SK-N-SH treated with all-trans-retinoic acid at 6 μM for 48 hours (cell line): ENCODE data around the gene TEX261.

Source experiments
- ARNTL ChIP-seq: fragments of 450-650 bp; formaldehyde crosslinking; IDR thresholded peaks from 2 replicates; pipeline ENCODE4 v1.5.0; 2020; ENCODE audit warnings: low read depth, mild to moderate bottlenecking, moderate library complexity, borderline replicate concordance
- GLIS3 ChIP-seq: fragments of 250-450 bp; sonication (Bioruptor Pico); IDR thresholded peaks from 2 replicates; pipeline ENCODE4 v1.5.0; 2020; ENCODE audit warnings: mild to moderate bottlenecking, moderate library complexity
- ZFP30 ChIP-seq: fragments of 450-650 bp; formaldehyde crosslinking; IDR thresholded peaks from 2 replicates; pipeline ENCODE4 v1.5.0; 2022; ENCODE audit warnings: mild to moderate bottlenecking, moderate library complexity
- TF ChIP-seq, protein P1 (sequence below): fragments of 250-450 bp; sonication (Bioruptor Pico); IDR thresholded peaks from 2 replicates; pipeline ENCODE4 v1.5.0; 2020; ENCODE audit warnings: mild to moderate bottlenecking, moderate library complexity
- TF ChIP-seq, protein P2 (sequence below): fragments of 250-450 bp; sonication (Bioruptor Pico); IDR thresholded peaks from 2 replicates; pipeline ENCODE4 v1.8.0; 2020; ENCODE audit warnings: mild to moderate bottlenecking, moderate library complexity, borderline replicate concordance
- TF ChIP-seq, protein P3 (sequence below): fragments of 250-450 bp; sonication (Bioruptor Pico); IDR thresholded peaks from 2 replicates; pipeline ENCODE4 v1.5.1; 2020; ENCODE audit warnings: low read depth, mild to moderate bottlenecking, moderate library complexity

DNA sequence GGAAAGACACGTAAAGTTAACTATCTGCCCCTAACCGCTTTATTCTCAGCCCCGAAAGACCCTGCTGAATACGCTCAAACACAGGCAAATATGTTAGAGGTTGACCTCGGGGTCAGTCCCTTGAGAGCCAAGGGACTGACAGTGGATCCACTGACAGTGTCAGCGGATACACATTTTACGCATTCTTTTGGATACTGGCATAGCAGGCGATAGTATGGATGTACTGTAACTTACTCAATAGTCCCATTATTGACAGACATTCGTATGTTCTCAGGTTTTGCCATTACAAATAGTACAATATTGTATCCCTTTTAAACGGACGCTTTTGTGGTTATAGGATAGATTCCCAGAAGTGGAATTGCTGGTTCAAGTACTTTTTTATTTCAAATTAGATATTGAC, 45.6 kb downstream of the TEX261 start:
- TF ChIP-seq, protein P1, sequence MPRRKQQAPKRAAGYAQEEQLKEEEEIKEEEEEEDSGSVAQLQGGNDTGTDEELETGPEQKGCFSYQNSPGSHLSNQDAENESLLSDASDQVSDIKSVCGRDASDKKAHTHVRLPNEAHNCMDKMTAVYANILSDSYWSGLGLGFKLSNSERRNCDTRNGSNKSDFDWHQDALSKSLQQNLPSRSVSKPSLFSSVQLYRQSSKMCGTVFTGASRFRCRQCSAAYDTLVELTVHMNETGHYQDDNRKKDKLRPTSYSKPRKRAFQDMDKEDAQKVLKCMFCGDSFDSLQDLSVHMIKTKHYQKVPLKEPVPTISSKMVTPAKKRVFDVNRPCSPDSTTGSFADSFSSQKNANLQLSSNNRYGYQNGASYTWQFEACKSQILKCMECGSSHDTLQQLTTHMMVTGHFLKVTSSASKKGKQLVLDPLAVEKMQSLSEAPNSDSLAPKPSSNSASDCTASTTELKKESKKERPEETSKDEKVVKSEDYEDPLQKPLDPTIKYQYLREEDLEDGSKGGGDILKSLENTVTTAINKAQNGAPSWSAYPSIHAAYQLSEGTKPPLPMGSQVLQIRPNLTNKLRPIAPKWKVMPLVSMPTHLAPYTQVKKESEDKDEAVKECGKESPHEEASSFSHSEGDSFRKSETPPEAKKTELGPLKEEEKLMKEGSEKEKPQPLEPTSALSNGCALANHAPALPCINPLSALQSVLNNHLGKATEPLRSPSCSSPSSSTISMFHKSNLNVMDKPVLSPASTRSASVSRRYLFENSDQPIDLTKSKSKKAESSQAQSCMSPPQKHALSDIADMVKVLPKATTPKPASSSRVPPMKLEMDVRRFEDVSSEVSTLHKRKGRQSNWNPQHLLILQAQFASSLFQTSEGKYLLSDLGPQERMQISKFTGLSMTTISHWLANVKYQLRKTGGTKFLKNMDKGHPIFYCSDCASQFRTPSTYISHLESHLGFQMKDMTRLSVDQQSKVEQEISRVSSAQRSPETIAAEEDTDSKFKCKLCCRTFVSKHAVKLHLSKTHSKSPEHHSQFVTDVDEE (CRISPR knock-in tag), result no peak
- TF ChIP-seq ZFP30 (CRISPR knock-in tag) (no peak), GLIS3 (no peak), ARNTL (CRISPR knock-in tag) (no peak)
- TF ChIP-seq, protein P2, sequence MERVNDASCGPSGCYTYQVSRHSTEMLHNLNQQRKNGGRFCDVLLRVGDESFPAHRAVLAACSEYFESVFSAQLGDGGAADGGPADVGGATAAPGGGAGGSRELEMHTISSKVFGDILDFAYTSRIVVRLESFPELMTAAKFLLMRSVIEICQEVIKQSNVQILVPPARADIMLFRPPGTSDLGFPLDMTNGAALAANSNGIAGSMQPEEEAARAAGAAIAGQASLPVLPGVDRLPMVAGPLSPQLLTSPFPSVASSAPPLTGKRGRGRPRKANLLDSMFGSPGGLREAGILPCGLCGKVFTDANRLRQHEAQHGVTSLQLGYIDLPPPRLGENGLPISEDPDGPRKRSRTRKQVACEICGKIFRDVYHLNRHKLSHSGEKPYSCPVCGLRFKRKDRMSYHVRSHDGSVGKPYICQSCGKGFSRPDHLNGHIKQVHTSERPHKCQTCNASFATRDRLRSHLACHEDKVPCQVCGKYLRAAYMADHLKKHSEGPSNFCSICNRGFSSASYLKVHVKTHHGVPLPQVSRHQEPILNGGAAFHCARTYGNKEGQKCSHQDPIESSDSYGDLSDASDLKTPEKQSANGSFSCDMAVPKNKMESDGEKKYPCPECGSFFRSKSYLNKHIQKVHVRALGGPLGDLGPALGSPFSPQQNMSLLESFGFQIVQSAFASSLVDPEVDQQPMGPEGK, result no peak
- TF ChIP-seq, protein P3, sequence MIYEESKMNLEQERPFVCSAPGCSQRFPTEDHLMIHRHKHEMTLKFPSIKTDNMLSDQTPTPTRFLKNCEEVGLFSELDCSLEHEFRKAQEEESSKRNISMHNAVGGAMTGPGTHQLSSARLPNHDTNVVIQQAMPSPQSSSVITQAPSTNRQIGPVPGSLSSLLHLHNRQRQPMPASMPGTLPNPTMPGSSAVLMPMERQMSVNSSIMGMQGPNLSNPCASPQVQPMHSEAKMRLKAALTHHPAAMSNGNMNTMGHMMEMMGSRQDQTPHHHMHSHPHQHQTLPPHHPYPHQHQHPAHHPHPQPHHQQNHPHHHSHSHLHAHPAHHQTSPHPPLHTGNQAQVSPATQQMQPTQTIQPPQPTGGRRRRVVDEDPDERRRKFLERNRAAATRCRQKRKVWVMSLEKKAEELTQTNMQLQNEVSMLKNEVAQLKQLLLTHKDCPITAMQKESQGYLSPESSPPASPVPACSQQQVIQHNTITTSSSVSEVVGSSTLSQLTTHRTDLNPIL (CRISPR knock-in tag), result no peak
